Uterus (tissue), 2 donors: Measurements from ENCODE around the gene TMEM203.

ENCODE experiments used
- CTCF ChIP-seq, 4 experiments: fragments of 200-600 bp in 2 of 4; fragments of 450-650 bp in 2 of 4; sonication (generic) in 2 of 4; IDR thresholded peaks; one replicate each; pipeline ENCODE4 v1.5.1; 2016 to 2019; ENCODE audit warnings: antibody characterized with exemption in 4 of 4, mild to moderate bottlenecking in 2 of 4, moderate library complexity in 1 of 4
- POLR2A ChIP-seq, 2 donors: fragments of 450-650 bp; IDR thresholded peaks; one replicate each; pipeline ENCODE4 v1.6.1; 2016; ENCODE audit warnings: antibody characterized with exemption in 2 of 2, mild to moderate bottlenecking in 1 of 2, moderate library complexity in 1 of 2

GRCh38 chr9:137234055-137234697 lies 28.7 kb upstream of the TMEM203 start:
- TF ChIP-seq POLR2A (IDR thresholded peaks at IDR 0.05), result no peak
- TF ChIP-seq CTCF (IDR thresholded peaks at IDR 0.05), result no peak
